H1 (cell line): ENCODE results near the gene KISS1R. TPM values are rescaled to one million over a fixed set of nuclear protein-coding genes. Genes with fewer than 3 reads are reported as not detected.

Experiments used
- CTCF ChIA-PET: fragments of 300-600 bp; sonication (Branson Sonifier 250); formaldehyde crosslinking; loops from one replicate; lab custom pipeline; 2021; ENCODE audit not compliant: partially characterized antibody; lab: Charles Lee
- POLR2A ChIA-PET: fragments of 300-600 bp; sonication (Branson Sonifier 250); formaldehyde crosslinking; loops from one replicate; lab custom pipeline; 2021; ENCODE audit warnings: inconsistent platforms; ENCODE audit not compliant: partially characterized antibody; lab: Charles Lee
- DNase-seq, 2 experiments: peaks; one replicate each; pipeline versions ENCODE4 v3.0.0 to v3.0.0-alpha.2; 2010 to 2022; ENCODE audit warnings: low spot score in 2 of 2, low read depth in 1 of 2, mixed read lengths in 1 of 2
- FAIRE-seq: peaks from 2 replicates; lab custom pipeline; 2011; peaks lifted over from hg19 to GRCh38; lab: Jason Lieb, UNC
- H2AFZ ChIP-seq: 2 replicates; pipeline ENCODE4 v1.8.1; 2012; ENCODE audit warnings: low read length, inconsistent platforms
- H2AK5ac ChIP-seq: 2 replicates; pipeline ENCODE4 v1.6.1; 2013; ENCODE audit warnings: low read depth, low read length
- H2BK120ac ChIP-seq: replicated peaks from 2 replicates; pipeline ENCODE3; 2013; ENCODE audit warnings: low read depth, low read length, inconsistent platforms
- H2BK12ac ChIP-seq: 2 replicates; pipeline ENCODE4 v1.6.1; 2013; ENCODE audit warnings: low read depth, low read length
- H2BK15ac ChIP-seq: 2 replicates; pipeline ENCODE4 v1.6.1; 2013; ENCODE audit warnings: low read length
- H2BK20ac ChIP-seq: 2 replicates; pipeline ENCODE4 v1.6.1; 2013; ENCODE audit warnings: low read length
- H2BK5ac ChIP-seq: 2 replicates; pipeline ENCODE4 v1.6.1; 2013; ENCODE audit warnings: low read depth, low read length
- H3K14ac ChIP-seq: 2 replicates; pipeline ENCODE4 v1.6.1; 2013; ENCODE audit warnings: inconsistent platforms; ENCODE audit not compliant: insufficient read length
- H3K18ac ChIP-seq: 2 replicates; pipeline ENCODE4 v1.6.1; 2013; ENCODE audit warnings: low read length; ENCODE audit errors: extremely low read depth
- H3K23ac ChIP-seq: 2 replicates; pipeline ENCODE4 v1.6.1; 2013; ENCODE audit warnings: inconsistent platforms; ENCODE audit not compliant: insufficient read length
- H3K23me2 ChIP-seq: 2 replicates; pipeline ENCODE4 v1.6.1; 2013; ENCODE audit warnings: low read depth, low read length
- H3K27ac ChIP-seq: 2 replicates; pipeline ENCODE4 v1.6.1; 2011; ENCODE audit warnings: low read depth, low read length, inconsistent platforms
- H3K27me3 ChIP-seq, 4 experiments: replicated peaks in 1 of 4; 1 replicate in 1 of 4; 2 replicates in 3 of 4; pipeline versions ENCODE4 v1.6.1 to v1.8.1; 2011 to 2013; ENCODE audit warnings: low read length in 3 of 4, mild to moderate bottlenecking in 3 of 4, inconsistent platforms in 2 of 4, mixed read lengths in 2 of 4, moderate library complexity in 1 of 4; ENCODE audit not compliant: control insufficient read depth in 3 of 4, insufficient read depth in 3 of 4; ENCODE audit errors: extremely low read depth in 1 of 4
- H3K36me3 ChIP-seq, 4 experiments: 2 replicates each; pipeline versions ENCODE4 v1.6.1 to v1.8.1; 2011 to 2013; ENCODE audit warnings: mild to moderate bottlenecking in 4 of 4, low read length in 3 of 4, moderate library complexity in 2 of 4, control low read depth in 1 of 4, inconsistent platforms in 1 of 4; ENCODE audit not compliant: insufficient read depth in 4 of 4, control insufficient read depth in 2 of 4
- H3K4ac ChIP-seq: replicated peaks from 2 replicates; pipeline ENCODE3; 2013; ENCODE audit warnings: low read length, low read depth, mixed read lengths, inconsistent platforms; ENCODE audit not compliant: insufficient read length
- H3K4me1 ChIP-seq, 4 experiments: replicated peaks in 1 of 4; 1 replicate in 1 of 4; 2 replicates in 3 of 4; pipeline versions ENCODE4 v1.6.1 to v1.8.1; 2011 to 2013; ENCODE audit warnings: low read length in 3 of 4, inconsistent platforms in 2 of 4, mixed read lengths in 1 of 4; ENCODE audit not compliant: insufficient read depth in 4 of 4, control insufficient read depth in 3 of 4
- H3K4me2 ChIP-seq, 2 experiments: 2 replicates each; pipeline versions ENCODE4 v1.6.1 to v1.8.1; 2011 to 2013; ENCODE audit warnings: low read depth in 2 of 2, low read length in 2 of 2, control low read depth in 1 of 2, inconsistent platforms in 1 of 2, mild to moderate bottlenecking in 1 of 2; ENCODE audit not compliant: insufficient read depth in 1 of 2
- H3K4me3 ChIP-seq, 4 experiments: fragments of 200-600, 300-600 bp in 1 of 4; sonication (generic), shearing (Covaris generic), sonication (Bioruptor Twin) in 1 of 4; 2 replicates each; pipeline versions ENCODE4 v1.5.1 to v1.8.1; 2011 to 2016; ENCODE audit warnings: low read length in 4 of 4, low read depth in 3 of 4, control low read depth in 2 of 4, inconsistent platforms in 2 of 4, mild to moderate bottlenecking in 2 of 4, mixed read lengths in 1 of 4, moderate library complexity in 1 of 4; ENCODE audit not compliant: insufficient read depth in 2 of 4; ENCODE audit errors: extremely low read depth in 1 of 4
- H3K56ac ChIP-seq: replicated peaks from 2 replicates; pipeline ENCODE3; 2013; ENCODE audit warnings: low read depth, mild to moderate bottlenecking, mixed read lengths, low read length, inconsistent platforms; ENCODE audit not compliant: insufficient read length
- H3K79me1 ChIP-seq: 2 replicates; pipeline ENCODE4 v1.6.1; 2013; ENCODE audit warnings: low read depth, low read length, control low read depth
- H3K79me2 ChIP-seq, 2 experiments: 2 replicates each; pipeline versions ENCODE4 v1.6.1 to v1.8.1; 2012 to 2013; ENCODE audit warnings: low read length in 2 of 2, mild to moderate bottlenecking in 2 of 2, inconsistent platforms in 1 of 2; ENCODE audit not compliant: insufficient read depth in 2 of 2, control insufficient read depth in 1 of 2
- H3K9ac ChIP-seq, 4 experiments: replicated peaks in 1 of 4; 1 replicate in 1 of 4; 2 replicates in 3 of 4; pipeline versions ENCODE4 v1.6.1 to v1.8.1; 2011 to 2013; ENCODE audit warnings: low read depth in 3 of 4, low read length in 3 of 4, control low read depth in 2 of 4, mild to moderate bottlenecking in 2 of 4, moderate library complexity in 2 of 4, inconsistent platforms in 1 of 4; ENCODE audit errors: extremely low read depth in 1 of 4
- H3K9me3 ChIP-seq, 2 experiments: 2 replicates each; pipeline versions ENCODE4 v1.6.1 to v1.8.1; 2012 to 2013; ENCODE audit warnings: mild to moderate bottlenecking in 2 of 2, moderate library complexity in 2 of 2, control low read depth in 1 of 2, inconsistent platforms in 1 of 2, low read depth in 1 of 2, low read length in 1 of 2, mixed read lengths in 1 of 2; ENCODE audit not compliant: insufficient read depth in 2 of 2
- H4K20me1 ChIP-seq, 2 experiments: replicated peaks in 1 of 2; 2 replicates each; pipeline versions ENCODE3 to v1.8.1; 2011 to 2013; ENCODE audit warnings: inconsistent platforms in 2 of 2, low read length in 2 of 2, mild to moderate bottlenecking in 1 of 2; ENCODE audit not compliant: insufficient read depth in 2 of 2, control insufficient read depth in 1 of 2
- H4K5ac ChIP-seq: 2 replicates; pipeline ENCODE4 v1.6.1; 2013; ENCODE audit warnings: low read length, low read depth, mixed read lengths, inconsistent platforms; ENCODE audit not compliant: insufficient read length
- H4K8ac ChIP-seq: 2 replicates; pipeline ENCODE4 v1.8.0; 2013; ENCODE audit warnings: mild to moderate bottlenecking, moderate library complexity, low read length, inconsistent platforms; ENCODE audit not compliant: insufficient read depth; ENCODE audit errors: extremely low read depth
- H4K91ac ChIP-seq: replicated peaks from 2 replicates; pipeline ENCODE3; 2013; ENCODE audit warnings: low read length, mixed read lengths, inconsistent platforms; ENCODE audit not compliant: insufficient read length
- ASH2L ChIP-seq: fragments of 200-600, 300-600 bp; sonication (generic); IDR thresholded peaks from one replicate; pipeline ENCODE4 v1.7.1; 2017; ENCODE audit warnings: low read length
- CBX5 ChIP-seq: fragments of 300-800, 300-1000 bp; sonication (generic); IDR thresholded peaks from 2 replicates; pipeline ENCODE4 v1.7.1; 2016; ENCODE audit warnings: antibody characterized with exemption, low read length, low read depth
- CBX8 ChIP-seq: fragments of 300-800, 300-1000 bp; sonication (generic); IDR thresholded peaks from 2 replicates; pipeline ENCODE4 v1.7.1; 2016; ENCODE audit warnings: low read depth, low read length, borderline replicate concordance
- EP300 ChIP-seq, 2 experiments: IDR thresholded peaks; 1 replicate in 1 of 2; 2 replicates in 1 of 2; pipeline ENCODE4 v1.6.1; 2011 to 2012; ENCODE audit warnings: low read depth in 2 of 2, low read length in 2 of 2, mild to moderate bottlenecking in 2 of 2, borderline replicate concordance in 1 of 2, inconsistent platforms in 1 of 2, moderate library complexity in 1 of 2
- FOSL1 ChIP-seq: IDR thresholded peaks from 2 replicates; pipeline ENCODE4 v1.6.1; 2011; ENCODE audit warnings: mild to moderate bottlenecking, low read depth, low read length, moderate library complexity; ENCODE audit not compliant: insufficient read depth
- HDAC2 ChIP-seq, 2 experiments: fragments of 300-600 bp in 1 of 2; sonication (generic) in 1 of 2; IDR thresholded peaks; 2 replicates each; pipeline ENCODE4 v1.6.1; 2011 to 2012; ENCODE audit warnings: low read depth in 2 of 2, low read length in 2 of 2, mild to moderate bottlenecking in 2 of 2, moderate library complexity in 2 of 2, borderline replicate concordance in 1 of 2, inconsistent platforms in 1 of 2
- RAD21 ChIP-seq, 2 experiments: IDR thresholded peaks in 1 of 2; conservative IDR thresholded peaks in 1 of 2; 2 replicates each; pipeline ENCODE4 v1.6.1; 2011; ENCODE audit warnings: low read depth in 2 of 2, low read length in 2 of 2, improper control_type of control experiment in 1 of 2, inconsistent platforms in 1 of 2, mild to moderate bottlenecking in 1 of 2, moderate library complexity in 1 of 2
- RBBP5 ChIP-seq: IDR thresholded peaks from 2 replicates; pipeline ENCODE4 v1.7.1; 2012; ENCODE audit warnings: low read depth, mild to moderate bottlenecking, inconsistent platforms, low read length, moderate library complexity, borderline replicate concordance
- SIN3A ChIP-seq, 2 experiments: IDR thresholded peaks in 1 of 2; conservative IDR thresholded peaks in 1 of 2; 2 replicates each; pipeline ENCODE4 v1.6.1; 2011 to 2012; ENCODE audit warnings: low read length in 2 of 2, improper control_type of control experiment in 1 of 2, low read depth in 1 of 2, mild to moderate bottlenecking in 1 of 2
- SIRT6 ChIP-seq: IDR thresholded peaks from one replicate; pipeline ENCODE4 v1.7.1; 2012; ENCODE audit warnings: low read length, inconsistent platforms
- SRF ChIP-seq: IDR thresholded peaks from 2 replicates; pipeline ENCODE4 v1.6.1; 2011; ENCODE audit warnings: mild to moderate bottlenecking, low read depth, low read length, moderate library complexity
- TAF1 ChIP-seq: IDR thresholded peaks from 2 replicates; pipeline ENCODE4 v1.6.1; 2011; ENCODE audit warnings: mild to moderate bottlenecking, low read depth, low read length
- WGBS, 2 experiments: shearing (Covaris generic) in 1 of 2; methylation state at CpG; one replicate each; pipeline versions ENCODE4 v1.1.6 to v1.1.7; 2013 to 2015; ENCODE audit warnings: low lambda C conversion rate in 2 of 2, mixed read lengths in 2 of 2, inconsistent platforms in 1 of 2, low coverage in 1 of 2, missing lambda C conversion rate in 1 of 2; ENCODE audit not compliant: insufficient replicate concordance in 2 of 2, insufficient coverage in 1 of 2, insufficient read length in 1 of 2; ENCODE audit errors: extremely low coverage in 1 of 2, missing lambda C conversion rate in 1 of 2; 5-methylcytosine and 5-hydroxymethylcytosine counted together
- polyA plus RNA-seq, 7 experiments: library from polyadenylated mRNA; depleted of rRNA in 3 of 7; stranded (reverse) in 5 of 7; unstranded in 2 of 7; fragments of >200 nt in 5 of 7; fragments of 200-250 nt in 2 of 7; gene quantifications; 1 replicate in 5 of 7; 2 replicates in 1 of 7; 4 replicates in 1 of 7; pipeline versions ENCODE4 v1.2.1 to v1.2.3, GENCODE V29; 2011 to 2013; ENCODE audit warnings: missing spikeins in 2 of 7, mixed read lengths in 2 of 7
- total RNA-seq: library from RNA; stranded (reverse); fragmentation: NEBNext Ultra II Directional; extraction: Animal tissue kit (Norgen Biotek cat#: 25700); gene quantifications from 2 replicates; pipeline ENCODE4 v1.2.1, GENCODE V29; 2021

Gene KISS1R
- total and polyA plus RNA-seq, 2 of the 8 experiments (the other 6 are each of a cell fraction or from before 2014, with no cell fraction given) = 2.3 to 2.7 TPM

- H3K79me2 ChIP-seq = no peaks in the 10 kb centered on the region
- 91% methylated on average over 41 of the region's 51 CpGs; no CpG with 5 or more reads in 1 of the 2 experiments for WGBS, 2 experiments
- H3K9ac ChIP-seq = no peak overlapping the region
- no peak overlapping the region for H3K4me3 ChIP-seq
- no peak overlapping the region for H3K27ac ChIP-seq
- no peak overlapping the region for H4K5ac ChIP-seq
- no peaks in the 10 kb centered on the region for H3K23me2 ChIP-seq
- H4K8ac ChIP-seq = no peak overlapping the region
- H4K20me1 ChIP-seq = peaks cover 5 to 10% of the 10 kb centered on the region in 2 experiments
- no peak overlapping the region for H2AK5ac ChIP-seq
- no peak overlapping the region for H3K23ac ChIP-seq
- H4K91ac ChIP-seq = no peak overlapping the region
- ChIA-PET POLR2A (no interaction called here), CTCF (no interaction called here)
- no peak overlapping the region for H2BK12ac ChIP-seq
- no peak overlapping the region for H3K56ac ChIP-seq
- H2BK20ac ChIP-seq = no peak overlapping the region
- peaks cover 0 to 27% (median 8%) of the 10 kb centered on the region in 4 experiments; a peak in 4 of 8 replicates for H3K36me3 ChIP-seq
- H2BK5ac ChIP-seq = no peak overlapping the region
- no peaks in the 10 kb centered on the region for H3K9me3 ChIP-seq
- no peak for DNase-seq
- H3K79me1 ChIP-seq = no peaks in the 10 kb centered on the region
- no peak overlapping the region for H3K4me2 ChIP-seq
- H3K4ac ChIP-seq = no peak overlapping the region
- no peak overlapping the region for H2BK120ac ChIP-seq
- no peak overlapping the region for H3K18ac ChIP-seq
- H2AFZ ChIP-seq = no peak overlapping the region
- H3K4me1 ChIP-seq = no peaks in the 10 kb centered on the region
- no peak overlapping the region for H2BK15ac ChIP-seq
- H3K27me3 ChIP-seq = no peaks in the 10 kb centered on the region
- no peak for FAIRE-seq
- no peak overlapping the region for H3K14ac ChIP-seq
- TF ChIP-seq SIRT6 = no peak
- TF ChIP-seq RBBP5 = no peak
- TF ChIP-seq SRF = no peak
- no peak for TF ChIP-seq ASH2L
- no peak for TF ChIP-seq CBX5
- TF ChIP-seq TAF1 = no peak
- no peak for TF ChIP-seq SIN3A (conservative IDR thresholded peaks at IDR 0.05 in 1 of 2, IDR thresholded peaks at IDR 0.05 in 1 of 2; ENCODE audit: low read depth in 1 of 2, low read length in 2 of 2)
- TF ChIP-seq CBX8 = no peak
- TF ChIP-seq RAD21 (IDR thresholded peaks at IDR 0.05 in 1 of 2, conservative IDR thresholded peaks at IDR 0.05 in 1 of 2; ENCODE audit: low read depth in 2 of 2, low read length in 2 of 2) = no peak
- TF ChIP-seq HDAC2 (IDR thresholded peaks at IDR 0.05; ENCODE audit: borderline replicate concordance in 1 of 2, low read depth in 2 of 2, low read length in 2 of 2) = no peak
- TF ChIP-seq FOSL1 = no peak
- no peak for TF ChIP-seq EP300 (IDR thresholded peaks at IDR 0.05; ENCODE audit: borderline replicate concordance in 1 of 2, low read depth in 2 of 2, low read length in 2 of 2)
Measured at GRCh38 chr19:884420-885211, 32.5 kb upstream of the KISS1R start.
